Smooth muscle cell (in vitro differentiated cells): ENCODE measurements around the gene TSPAN14. TPM values are rescaled to one million over a fixed set of nuclear protein-coding genes. Genes with fewer than 3 reads are reported as not detected.

ENCODE experiments used
- DNase-seq: peaks from one replicate; lab custom pipeline; 2025; ENCODE audit not compliant: unreplicated experiment; lab: John Stamatoyannopoulos, UW
- H2AFZ ChIP-seq: fragments of 200-600 bp; sonication (generic); 2 replicates; pipeline ENCODE4 v1.6.0; 2016; ENCODE audit warnings: antibody characterized with exemption, low read depth, mild to moderate bottlenecking
- H3F3A ChIP-seq: fragments of 200-600 bp; sonication (generic); 2 replicates; pipeline ENCODE4 v1.6.0; 2017; ENCODE audit warnings: antibody characterized with exemption, low read depth
- H3K27ac ChIP-seq: fragments of 200-600 bp; sonication (generic); 2 replicates; pipeline ENCODE4 v1.5.1; 2016; ENCODE audit warnings: low read depth, mild to moderate bottlenecking
- H3K27me3 ChIP-seq: fragments of 200-600 bp; sonication (generic); 2 replicates; pipeline ENCODE4 v1.6.1; 2016; ENCODE audit warnings: low read depth, mild to moderate bottlenecking
- H3K36me3 ChIP-seq: fragments of 200-600 bp; sonication (generic); 2 replicates; pipeline ENCODE4 v1.5.1; 2016; ENCODE audit warnings: low read depth
- H3K4me1 ChIP-seq: fragments of 200-600 bp; sonication (generic); 2 replicates; pipeline ENCODE4 v1.5.1; 2016; ENCODE audit warnings: low read depth
- H3K4me2 ChIP-seq: fragments of 200-600 bp; sonication (generic); 2 replicates; pipeline ENCODE4 v1.6.0; 2016; ENCODE audit warnings: mild to moderate bottlenecking
- H3K4me3 ChIP-seq: fragments of 200-600 bp; sonication (generic); 2 replicates; pipeline ENCODE4 v1.5.1; 2016; ENCODE audit warnings: mild to moderate bottlenecking
- H3K79me2 ChIP-seq: fragments of 200-600 bp; sonication (generic); 2 replicates; pipeline ENCODE4 v1.6.0; 2016; ENCODE audit warnings: low read depth, mild to moderate bottlenecking
- H3K9ac ChIP-seq: fragments of 200-600 bp; sonication (generic); 2 replicates; pipeline ENCODE4 v1.6.0; 2016; ENCODE audit warnings: low read depth
- H3K9me3 ChIP-seq: fragments of 200-600 bp; sonication (generic); replicated peaks from 2 replicates; pipeline ENCODE4 v1.5.1; 2016; ENCODE audit warnings: low read depth
- H4K20me1 ChIP-seq: fragments of 200-600 bp; sonication (generic); 2 replicates; pipeline ENCODE4 v1.6.0; 2016; ENCODE audit warnings: low read depth
- CTCF ChIP-seq: fragments of 200-600 bp; sonication (generic); IDR thresholded peaks from 2 replicates; pipeline ENCODE4 v1.5.1; 2017; ENCODE audit warnings: borderline replicate concordance, mild to moderate bottlenecking, antibody characterized with exemption; ENCODE audit not compliant: insufficient read depth, poor library complexity, severe bottlenecking
- WGBS: methylation state at CpG from one replicate; pipeline ENCODE4 v1.1.7; 2016; ENCODE audit warnings: low lambda C conversion rate; 5-methylcytosine and 5-hydroxymethylcytosine counted together
- polyA plus RNA-seq: library from polyadenylated mRNA; unstranded; fragments of >200 nt; fragmentation: Nextera tagmentation; extraction: Ambion mirVana; gene quantifications from 2 replicates; pipeline ENCODE4 v1.2.1, GENCODE V29; 2016
- total RNA-seq: library from RNA; depleted of rRNA; stranded (reverse); fragments of >200 nt; gene quantifications from 2 replicates; pipeline ENCODE4 v1.2.3, GENCODE V29; 2014

The TSPAN14 gene
- total and polyA plus RNA-seq, 2 experiments from 2014 or later, result 42.7 to 46.3 TPM

GRCh38 chr10:80457554-80458262, 3.6 kb downstream of the TSPAN14 start:
- H3K79me2 ChIP-seq, result peaks cover 77% of the 10 kb centered on the region
- H3K4me2 ChIP-seq, result peak overlapping the region; percentile 9
- DNase-seq, result no peak
- 85% methylated on average over 8 of the region's 8 CpGs for WGBS
- peaks cover 21% of the 10 kb centered on the region for H3F3A ChIP-seq
- no peak overlapping the region for H3K27ac ChIP-seq
- H3K9me3 ChIP-seq, result no peaks in the 10 kb centered on the region
- H2AFZ ChIP-seq, result no peak overlapping the region
- peaks cover 57% of the 10 kb centered on the region for H3K4me1 ChIP-seq
- H4K20me1 ChIP-seq, result peaks cover 79% of the 10 kb centered on the region
- H3K36me3 ChIP-seq, result no peaks in the 10 kb centered on the region
- no peaks in the 10 kb centered on the region for H3K27me3 ChIP-seq
- TF ChIP-seq CTCF, result no peak
- H3K9ac ChIP-seq, result no peak overlapping the region
- no peak overlapping the region for H3K4me3 ChIP-seq

DNA sequence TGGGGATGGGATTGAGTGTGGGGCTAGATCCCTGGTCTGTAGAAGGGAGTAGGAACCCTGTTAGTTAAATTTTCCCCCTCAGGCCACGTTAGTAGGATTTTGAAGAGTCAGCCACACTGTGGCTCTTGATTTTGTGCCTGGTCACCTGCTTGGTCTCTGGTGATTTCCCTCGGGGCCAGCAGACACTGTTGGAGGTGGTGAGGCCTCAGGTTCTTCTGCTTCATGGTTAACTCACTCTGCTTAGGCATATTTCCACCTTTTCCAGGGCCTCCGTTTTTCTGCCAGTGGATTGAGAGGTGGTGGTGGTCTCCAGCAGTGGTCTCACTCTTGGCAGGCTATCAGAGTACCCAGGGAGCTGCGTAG, 4.1 kb downstream of the TSPAN14 start:
- WGBS, result 62% methylated on average over 4 of the region's 4 CpGs
- peak overlapping the region; percentile 58 for H3K4me2 ChIP-seq
- no peak overlapping the region for H3K4me3 ChIP-seq
- peaks cover 83% of the 10 kb centered on the region for H3K79me2 ChIP-seq
- H4K20me1 ChIP-seq, result peaks cover 85% of the 10 kb centered on the region
- no peaks in the 10 kb centered on the region for H3K9me3 ChIP-seq
- no peaks in the 10 kb centered on the region for H3K27me3 ChIP-seq
- no peak for DNase-seq
- TF ChIP-seq CTCF, result no peak
- peak overlapping the region; percentile 63 for H3K27ac ChIP-seq
- peaks cover 59% of the 10 kb centered on the region for H3K4me1 ChIP-seq
- H2AFZ ChIP-seq, result no peak overlapping the region
- no peak overlapping the region for H3K9ac ChIP-seq
- H3K36me3 ChIP-seq, result no peaks in the 10 kb centered on the region
- peaks cover 23% of the 10 kb centered on the region for H3F3A ChIP-seq

GRCh38 chr10:80458638-80459037, 4.5 kb downstream of the TSPAN14 start:
- Histone ChIP-seq H3K27me3 (no peaks in the 10 kb centered on the region), H2AFZ (no peak overlapping the region), H3K9ac (no peak overlapping the region), H3K9me3 (no peaks in the 10 kb centered on the region), H3K36me3 (no peaks in the 10 kb centered on the region), H4K20me1 (peaks cover 89% of the 10 kb centered on the region), H3K4me2 (peak overlapping the region; percentile 58), H3K4me1 (peaks cover 59% of the 10 kb centered on the region), H3K27ac (peak overlapping the region; percentile 63), H3K79me2 (peaks cover 87% of the 10 kb centered on the region), H3K4me3 (no peak overlapping the region), H3F3A (peaks cover 23% of the 10 kb centered on the region)
- no peak for TF ChIP-seq CTCF
- no peak for DNase-seq
- WGBS, result 84% methylated on average over 6 of the region's 6 CpGs
